ENCODE results near the gene NPW.
A peak's percentile ranks its signal among the peaks of the same experiment; 100 is the strongest.

The NPW gene

DNA sequence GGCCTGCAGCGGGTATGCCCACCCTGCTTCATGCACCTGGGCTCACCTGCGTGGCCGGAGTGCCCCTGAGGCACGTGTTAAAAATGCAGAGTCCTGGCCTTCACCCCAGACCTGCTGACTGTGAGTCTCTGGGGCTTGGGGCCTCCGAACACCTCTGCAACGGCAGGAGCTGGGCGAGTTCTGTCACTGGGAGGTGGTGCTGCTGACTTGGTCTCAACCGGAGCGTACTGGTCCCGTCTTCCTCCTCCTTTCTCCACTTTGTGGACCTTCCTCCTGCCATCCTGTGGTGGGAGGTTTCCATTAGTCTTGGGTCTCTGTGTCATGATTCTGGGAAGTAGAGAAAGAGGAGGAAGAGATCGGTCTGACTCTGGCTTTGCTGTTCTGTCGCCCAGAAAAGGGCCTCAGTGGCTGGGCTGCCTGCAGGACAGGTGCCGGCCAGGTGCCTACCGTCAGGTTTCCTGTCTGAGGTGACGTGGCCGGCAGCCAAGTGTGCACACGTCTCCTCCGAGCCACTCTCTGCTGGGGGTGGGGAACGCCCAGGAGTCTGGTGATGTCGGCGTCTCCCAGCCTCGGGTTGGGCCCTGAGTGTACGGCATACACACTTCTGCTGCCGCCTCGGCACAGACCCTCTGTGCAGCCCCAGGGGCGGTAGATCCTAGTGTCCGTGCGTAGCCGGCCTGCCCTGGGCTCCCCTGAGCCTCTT, 35.1 kb downstream of the NPW start:
- no peak for DNase-seq (ENCODE audit: low spot score)

DNA sequence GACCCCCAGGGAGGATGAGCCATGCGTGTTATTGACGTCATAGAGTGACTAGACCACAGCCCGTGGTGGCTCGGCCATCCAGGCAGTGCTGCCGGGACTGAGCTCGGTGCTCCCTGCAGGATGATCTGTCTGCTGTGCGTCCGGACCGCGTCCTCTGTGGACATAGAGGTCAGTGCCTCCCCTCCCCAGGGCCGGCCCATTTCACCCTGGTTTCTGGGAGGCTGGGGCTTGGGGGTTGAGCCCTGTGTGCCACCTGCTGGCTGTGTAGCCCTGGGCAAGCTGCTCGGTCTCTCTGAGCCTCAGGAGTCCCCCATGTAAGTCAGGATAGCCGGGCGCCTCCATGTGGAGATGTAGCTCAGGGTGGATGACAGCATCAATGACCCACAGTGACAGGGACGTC, 36.5 kb downstream of the NPW start:
- peak; percentile 30 for DNase-seq (ENCODE audit: low spot score)

DNA sequence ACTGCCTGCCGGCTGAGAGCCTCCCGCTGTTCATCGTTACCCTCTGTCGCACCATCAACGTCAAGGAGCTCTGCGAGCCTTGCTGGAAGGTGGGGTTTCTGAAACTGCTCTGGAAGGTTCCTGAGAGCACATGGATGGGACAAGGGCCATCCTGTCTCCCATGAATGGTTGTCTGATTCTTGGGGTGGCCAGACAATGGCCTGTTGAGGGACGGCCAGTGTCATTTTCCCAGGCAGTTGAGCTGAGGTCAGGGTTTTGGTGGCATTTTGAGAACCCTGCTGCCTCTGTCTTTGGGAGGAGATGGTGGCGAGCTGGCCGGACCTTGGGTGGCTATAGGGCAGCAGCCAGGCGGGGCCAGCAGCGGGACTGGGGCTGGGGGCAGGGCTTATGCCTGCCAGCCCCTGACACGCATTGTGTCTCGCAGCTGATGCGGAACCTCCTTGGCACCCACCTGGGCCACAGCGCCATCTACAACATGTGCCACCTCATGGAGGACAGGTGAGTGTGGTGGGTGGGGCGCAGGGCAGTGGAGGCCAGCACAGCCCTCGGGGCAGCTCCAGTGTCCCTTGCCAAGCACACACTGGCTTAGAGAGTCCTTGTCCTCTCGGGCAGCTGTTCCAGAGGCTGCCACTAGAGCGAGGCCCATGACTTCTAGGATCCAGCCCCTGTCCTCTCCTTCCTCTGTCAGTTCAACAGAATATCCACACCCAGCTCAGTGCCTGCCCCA, 37.3 kb downstream of the NPW start:
- DNase-seq (ENCODE audit: low spot score) = no peak

DNA sequence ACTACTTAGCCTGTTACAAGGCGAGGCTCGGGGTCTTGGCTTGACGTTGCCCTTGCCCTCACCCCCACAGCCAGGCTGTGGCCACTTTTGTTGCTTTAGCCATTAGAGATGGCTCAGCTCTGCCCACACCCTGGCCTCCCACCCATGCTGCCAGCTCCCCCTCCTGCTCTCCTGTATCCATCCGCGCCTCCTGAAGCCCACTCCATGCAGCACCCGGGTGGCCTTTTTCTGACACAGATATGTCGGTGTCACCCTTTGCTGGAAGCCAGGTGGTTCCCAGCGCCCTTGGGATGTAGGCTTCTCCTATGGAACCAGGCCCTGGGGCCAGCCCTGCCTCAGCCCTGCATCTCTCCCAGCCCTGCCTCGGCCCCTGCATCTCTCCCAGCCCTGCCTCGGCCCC, 37.9 kb downstream of the NPW start:
- no peak for DNase-seq (ENCODE audit: low spot score)

GRCh38 chr16:2058420-2058819, 38.8 kb downstream of the NPW start:
- DNase-seq (ENCODE audit: low spot score) = no peak

GRCh38 chr16:2058872-2059271, 39.3 kb downstream of the NPW start:
- DNase-seq (ENCODE audit: low spot score) = no peak

DNA sequence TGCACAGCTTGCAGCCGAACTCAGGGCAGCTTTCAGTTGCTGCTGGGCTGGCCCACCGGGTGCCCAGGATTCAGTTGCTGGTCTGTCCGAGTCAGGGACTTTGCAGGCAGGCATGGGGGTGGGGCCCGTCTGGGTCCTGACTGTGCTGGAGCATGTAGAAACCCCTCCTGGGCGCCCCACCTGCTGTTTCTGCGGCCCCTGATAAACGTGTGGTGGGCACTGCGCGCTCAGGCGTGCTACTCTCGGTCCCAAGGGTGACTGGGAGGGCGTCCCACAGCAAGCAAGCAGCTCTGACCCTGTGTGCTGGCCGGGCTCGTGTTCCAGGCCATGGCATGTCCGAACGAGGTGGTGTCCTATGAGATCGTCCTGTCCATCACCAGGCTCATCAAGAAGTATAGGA, 40.8 kb downstream of the NPW start:
- no peak for DNase-seq (ENCODE audit: low spot score)

GRCh38 chr16:2061023-2061422, 41.4 kb downstream of the NPW start:
- DNase-seq (ENCODE audit: low spot score) = no peak

- DNase-seq (ENCODE audit: low spot score) = no peak
Observed at GRCh38 chr16:2061526-2061925, 41.9 kb downstream of the NPW start.

DNA sequence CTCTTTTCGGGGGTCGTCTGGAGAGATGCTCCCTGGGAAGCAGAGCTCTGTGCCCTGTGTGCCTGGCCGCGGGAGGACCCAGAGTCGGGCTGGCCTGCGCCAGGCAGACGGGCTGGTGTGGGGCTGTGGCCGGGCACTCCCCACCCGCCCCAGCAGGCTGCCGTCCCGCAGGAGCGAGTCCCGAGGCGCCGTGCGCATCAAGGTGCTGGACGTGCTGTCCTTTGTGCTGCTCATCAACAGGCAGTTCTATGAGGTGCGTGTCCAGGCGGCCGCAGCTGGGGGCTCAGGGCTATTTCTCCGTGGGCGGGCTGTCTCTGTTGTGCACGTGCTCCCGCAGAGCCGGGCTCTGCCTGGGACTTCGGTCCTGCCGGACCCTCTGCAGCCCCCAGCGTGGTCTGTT, 43.2 kb downstream of the NPW start:
- DNase-seq (ENCODE audit: low spot score) = no peak

DNA sequence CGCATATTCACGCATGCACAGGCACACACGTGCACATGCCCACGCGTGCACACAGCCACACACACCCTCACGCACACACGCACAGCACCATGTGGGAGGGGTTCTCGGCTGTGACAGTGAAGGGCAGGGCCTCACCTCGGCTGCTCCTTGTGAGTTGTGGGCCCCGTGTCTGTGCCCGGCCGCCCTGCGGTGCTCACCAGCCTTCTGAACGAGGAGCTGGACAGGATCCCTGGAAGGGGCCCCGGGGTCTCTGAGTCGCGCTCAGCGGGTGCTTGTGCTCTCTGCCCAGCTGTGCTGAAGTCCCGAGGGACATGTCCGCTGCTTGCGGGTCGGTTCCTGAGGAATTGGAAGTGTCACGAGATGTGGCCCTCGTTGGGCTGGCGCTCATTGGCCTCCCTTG, 44.3 kb downstream of the NPW start:
- no peak for DNase-seq (ENCODE audit: low spot score)

GRCh38 chr16:2064368-2064945, 44.9 kb downstream of the NPW start:
- no peak for DNase-seq (ENCODE audit: low spot score)

DNA sequence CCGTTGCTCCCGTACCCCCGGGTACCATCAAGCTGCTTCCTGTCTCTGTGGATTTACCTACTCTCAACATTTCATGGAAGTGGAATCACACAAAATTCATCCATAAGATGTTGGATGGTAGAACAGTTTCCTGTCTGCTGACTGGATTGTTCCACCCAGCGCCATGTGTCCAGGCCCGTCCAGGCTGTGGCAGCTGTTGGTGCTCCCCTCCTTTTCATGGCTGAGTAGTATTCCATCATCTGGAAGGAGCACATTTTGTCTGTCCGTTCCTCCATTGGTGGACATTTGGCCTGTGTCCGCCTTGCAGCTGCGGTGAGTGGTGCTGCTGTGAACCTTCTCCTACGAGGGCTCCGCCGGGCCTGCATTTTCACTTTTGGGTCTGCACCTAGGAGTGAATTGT, 46.6 kb downstream of the NPW start:
- no peak for DNase-seq (ENCODE audit: low spot score)
